Lung (tissue), 12 donors: Measurements from ENCODE around the gene MLANA. TPM values are rescaled to one million over a fixed set of nuclear protein-coding genes. Genes with fewer than 3 reads are reported as not detected.
"Not testable (repeated sequence)": the region's sequence is repeated elsewhere in the genome, so short reads cannot be mapped to it uniquely, and the experiment has no call there.

Source experiments
- ATAC-seq: fragments of 200-7000 bp; cut with Tn5 transposase; one replicate; pipeline ENCODE4 v1.9.1; 2020; ENCODE audit warnings: moderate number of reproducible peaks; ENCODE audit not compliant: insufficient read depth, low FRiP score
- DNase-seq, 3 donors: peaks; one replicate each; pipeline ENCODE4 v3.0.0-alpha.2; 2013 to 2017
- H3K27ac ChIP-seq, 2 donors: one replicate each; pipeline ENCODE4 v1.5.1; 2013; ENCODE audit warnings: mild to moderate bottlenecking in 2 of 2, moderate library complexity in 2 of 2, control low read depth in 1 of 2, inconsistent platforms in 1 of 2, low read depth in 1 of 2, low read length in 1 of 2
- H3K27me3 ChIP-seq, 3 donors: one replicate each; pipeline ENCODE4 v1.5.1; 2013; ENCODE audit warnings: low read length in 2 of 3; ENCODE audit not compliant: control insufficient read depth in 3 of 3, insufficient read depth in 3 of 3
- H3K36me3 ChIP-seq, 4 donors: one replicate each; pipeline ENCODE4 v1.5.1; 2013; ENCODE audit warnings: low read length in 4 of 4, mild to moderate bottlenecking in 1 of 4, moderate library complexity in 1 of 4; ENCODE audit not compliant: control insufficient read depth in 4 of 4, insufficient read depth in 4 of 4
- H3K4me1 ChIP-seq, 5 donors: one replicate each; pipeline ENCODE4 v1.5.1; 2013; ENCODE audit warnings: low read length in 5 of 5, mild to moderate bottlenecking in 2 of 5, moderate library complexity in 1 of 5; ENCODE audit not compliant: control insufficient read depth in 5 of 5, insufficient read depth in 5 of 5
- H3K4me3 ChIP-seq: one replicate; pipeline ENCODE4 v1.5.1; 2013; ENCODE audit warnings: mild to moderate bottlenecking, control low read depth, moderate library complexity
- H3K9ac ChIP-seq, 2 donors: one replicate each; pipeline ENCODE4 v1.5.1; 2013; ENCODE audit warnings: low read length in 2 of 2, control low read depth in 1 of 2; ENCODE audit not compliant: insufficient read depth in 1 of 2
- H3K9me3 ChIP-seq, 4 donors: one replicate each; pipeline ENCODE4 v1.5.1; 2013; ENCODE audit warnings: low read length in 3 of 4, mild to moderate bottlenecking in 1 of 4, moderate library complexity in 1 of 4; ENCODE audit not compliant: control insufficient read depth in 4 of 4, insufficient read depth in 3 of 4
- WGBS, 2 donors: extraction: QIAGEN DNeasy Blood & Tissue Kit; methylation state at CpG; one replicate each; pipeline ENCODE4 v1.1.7; 2013; 5-methylcytosine and 5-hydroxymethylcytosine counted together
- polyA plus RNA-seq, 2 donors: library from polyadenylated mRNA; stranded (reverse); fragments of 200-250 nt; gene quantifications; one replicate each; pipeline ENCODE4 v1.2.1, GENCODE V29; 2013
- total RNA-seq, 2 donors: library from RNA; depleted of rRNA in 1 of 2; stranded (reverse); fragments of >200 nt in 1 of 2; gene quantifications; one replicate each; pipeline ENCODE4 v1.2.1, GENCODE V29; 2014 to 2021
- TF ChIP-seq, protein P1 (sequence below): IDR thresholded peaks from 2 replicates; pipeline ENCODE4 v1.5.1; 2012; ENCODE audit warnings: mild to moderate bottlenecking; ENCODE audit errors: control extremely low read depth, extremely low read depth
- donor health status: control.
- donor health status: control.
- donor health status: Bipolar disorder and iron deficiency.
- donor health status: healthy.
- donor health status: DM: yes; HTN: yes; CAD: no.

MLANA gene
- total and polyA plus RNA-seq, 4 donors, result not detected

DNA sequence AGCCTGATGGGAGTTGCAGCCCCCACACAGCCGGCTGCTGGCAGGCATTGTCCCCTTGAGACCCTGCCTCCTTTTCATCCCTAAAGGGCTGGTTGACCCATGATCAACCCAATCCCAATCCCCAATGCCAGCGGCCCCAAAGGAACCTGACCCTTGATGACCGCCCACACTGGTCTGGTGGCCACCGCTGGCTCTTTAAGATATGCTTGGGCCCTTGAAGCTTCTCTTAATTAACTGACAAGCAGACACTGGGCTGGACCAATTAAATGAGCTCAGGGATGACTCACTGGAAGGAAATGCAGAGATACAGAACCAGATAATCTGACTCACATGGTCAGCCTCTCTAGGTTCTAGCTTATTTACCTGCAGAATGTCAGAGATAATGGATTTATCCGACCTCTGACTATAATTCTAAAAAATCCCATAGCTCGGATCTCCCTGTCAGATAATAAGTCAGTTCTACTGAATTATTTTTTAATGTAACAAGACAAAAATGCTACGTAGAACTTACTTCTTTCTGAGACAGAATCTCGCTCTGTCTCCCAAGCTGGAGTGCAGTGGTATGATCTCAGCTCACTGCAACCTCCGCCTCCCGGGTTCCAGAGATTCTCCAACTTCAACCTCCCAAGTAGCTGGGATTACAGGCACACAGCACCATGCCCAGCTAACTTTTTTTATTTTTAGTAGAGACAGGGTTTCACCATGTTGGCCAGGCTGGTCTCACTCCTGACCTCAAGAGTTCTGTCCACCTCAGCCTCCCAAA lies 11.1 kb upstream of the MLANA start:
- H3K9me3 ChIP-seq, result no peaks in the 10 kb centered on the region
- 91 to 94% methylated on average over 10 of the region's 10 CpGs for WGBS, 2 donors
- H3K4me3 ChIP-seq, result no peak overlapping the region
- H3K27me3 ChIP-seq, result no peaks in the 10 kb centered on the region
- no peak overlapping the region for H3K27ac ChIP-seq
- no peak for ATAC-seq
- DNase-seq, result no peak
- no peaks in the 10 kb centered on the region for H3K36me3 ChIP-seq
- peaks cover 0 to 2% (median 0%) of the 10 kb centered on the region in 5 donors for H3K4me1 ChIP-seq
- TF ChIP-seq, protein P1, sequence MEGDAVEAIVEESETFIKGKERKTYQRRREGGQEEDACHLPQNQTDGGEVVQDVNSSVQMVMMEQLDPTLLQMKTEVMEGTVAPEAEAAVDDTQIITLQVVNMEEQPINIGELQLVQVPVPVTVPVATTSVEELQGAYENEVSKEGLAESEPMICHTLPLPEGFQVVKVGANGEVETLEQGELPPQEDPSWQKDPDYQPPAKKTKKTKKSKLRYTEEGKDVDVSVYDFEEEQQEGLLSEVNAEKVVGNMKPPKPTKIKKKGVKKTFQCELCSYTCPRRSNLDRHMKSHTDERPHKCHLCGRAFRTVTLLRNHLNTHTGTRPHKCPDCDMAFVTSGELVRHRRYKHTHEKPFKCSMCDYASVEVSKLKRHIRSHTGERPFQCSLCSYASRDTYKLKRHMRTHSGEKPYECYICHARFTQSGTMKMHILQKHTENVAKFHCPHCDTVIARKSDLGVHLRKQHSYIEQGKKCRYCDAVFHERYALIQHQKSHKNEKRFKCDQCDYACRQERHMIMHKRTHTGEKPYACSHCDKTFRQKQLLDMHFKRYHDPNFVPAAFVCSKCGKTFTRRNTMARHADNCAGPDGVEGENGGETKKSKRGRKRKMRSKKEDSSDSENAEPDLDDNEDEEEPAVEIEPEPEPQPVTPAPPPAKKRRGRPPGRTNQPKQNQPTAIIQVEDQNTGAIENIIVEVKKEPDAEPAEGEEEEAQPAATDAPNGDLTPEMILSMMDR, result no peak
- H3K9ac ChIP-seq, result no peak overlapping the region

DNA sequence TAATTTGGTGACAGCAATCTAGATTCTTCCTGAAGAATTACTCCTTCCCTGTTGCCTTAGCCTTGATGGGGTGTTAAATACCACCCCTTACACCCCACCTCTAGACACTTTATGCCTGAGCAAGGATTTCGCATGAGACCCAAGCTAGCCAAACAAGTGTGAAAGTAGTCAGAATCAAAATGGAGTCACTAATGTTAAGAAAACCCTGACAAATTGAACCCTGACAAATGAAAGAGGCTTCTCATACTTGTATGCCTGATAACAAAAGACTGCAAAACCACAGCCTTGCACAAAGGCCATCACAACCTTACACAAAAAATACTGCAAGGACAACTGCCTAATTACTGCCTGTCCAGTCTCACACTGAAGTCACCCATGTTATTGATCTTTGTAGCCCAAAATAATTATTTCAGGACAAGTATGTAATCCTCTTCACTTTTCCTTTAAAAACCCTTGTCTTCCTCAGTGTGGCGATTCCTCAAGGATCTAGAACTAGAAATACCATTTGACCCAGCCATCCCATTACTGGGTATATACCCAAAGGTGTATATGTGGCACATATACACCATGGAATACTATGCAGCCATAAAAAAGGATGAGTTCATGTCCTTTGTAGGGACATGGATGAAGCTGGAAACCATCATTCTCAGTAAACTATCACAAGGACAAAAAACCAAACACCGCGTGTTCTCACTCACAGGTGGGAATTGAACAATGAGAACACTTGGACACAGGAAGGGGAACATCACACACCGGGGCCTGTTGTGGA lies 8.3 kb upstream of the MLANA start:
- not testable (repeated sequence) for H3K27me3 ChIP-seq, H3K27ac ChIP-seq, H3K9ac ChIP-seq, H3K4me3 ChIP-seq, DNase-seq, H3K4me1 ChIP-seq, H3K9me3 ChIP-seq, ATAC-seq, H3K36me3 ChIP-seq
- WGBS, 2 donors, result 97 to 98% methylated on average over 5 of the region's 5 CpGs

DNA sequence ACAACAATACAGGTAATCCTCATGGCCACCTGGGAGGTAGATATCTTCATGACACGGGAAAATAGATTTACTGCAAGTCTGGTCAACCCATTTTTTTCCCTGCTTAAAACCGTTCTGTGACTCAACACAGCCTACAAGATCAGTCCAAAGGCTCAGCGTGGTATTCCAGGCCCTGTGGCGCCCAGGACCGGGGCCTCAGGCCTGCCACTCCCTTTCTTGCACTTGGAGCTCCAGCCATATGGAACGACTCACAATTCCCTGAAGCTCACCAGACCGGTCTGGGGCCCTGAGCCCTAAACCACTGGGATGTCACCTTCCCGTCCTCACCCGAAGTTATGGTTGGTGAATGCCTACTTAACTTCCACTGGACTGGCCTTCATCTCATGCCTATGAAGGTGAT lies 6.5 kb upstream of the MLANA start:
- TF ChIP-seq, protein P1, result no peak
- no peak for ATAC-seq
- no peak overlapping the region for H3K27ac ChIP-seq
- WGBS, 2 donors, result 79 to 82% methylated on average over 9 of the region's 9 CpGs
- H3K36me3 ChIP-seq, result no peaks in the 10 kb centered on the region
- DNase-seq, result no peak
- H3K4me3 ChIP-seq, result no peak overlapping the region
- H3K27me3 ChIP-seq, result no peaks in the 10 kb centered on the region
- H3K9me3 ChIP-seq, result no peaks in the 10 kb centered on the region
- no peaks in the 10 kb centered on the region for H3K4me1 ChIP-seq
- H3K9ac ChIP-seq, result no peak overlapping the region
